Astrocyte of the spinal cord (primary cell): ENCODE measurements around the gene ATXN1.
A peak's percentile ranks its signal among the peaks of the same experiment; 100 is the strongest.

Experiments used
- DNase-seq: peaks from one replicate; pipeline ENCODE4 v3.0.0; 2011; ENCODE audit warnings: low read depth, low spot score
- H3K4me3 ChIP-seq: 2 replicates; pipeline ENCODE4 v1.5.1; 2011; ENCODE audit warnings: low read depth, mild to moderate bottlenecking, low read length, moderate library complexity
- CTCF ChIP-seq: IDR thresholded peaks from 2 replicates; pipeline ENCODE4 v1.5.1; 2012; ENCODE audit warnings: low read depth, mild to moderate bottlenecking, low read length, inconsistent platforms
- in situ Hi-C: cut with HindIII; loops from 2 replicates; pipeline ENCODE4 v1.10.0; 2017; ENCODE audit warnings: low sequenced_read_pairs

ATXN1 gene

DNA sequence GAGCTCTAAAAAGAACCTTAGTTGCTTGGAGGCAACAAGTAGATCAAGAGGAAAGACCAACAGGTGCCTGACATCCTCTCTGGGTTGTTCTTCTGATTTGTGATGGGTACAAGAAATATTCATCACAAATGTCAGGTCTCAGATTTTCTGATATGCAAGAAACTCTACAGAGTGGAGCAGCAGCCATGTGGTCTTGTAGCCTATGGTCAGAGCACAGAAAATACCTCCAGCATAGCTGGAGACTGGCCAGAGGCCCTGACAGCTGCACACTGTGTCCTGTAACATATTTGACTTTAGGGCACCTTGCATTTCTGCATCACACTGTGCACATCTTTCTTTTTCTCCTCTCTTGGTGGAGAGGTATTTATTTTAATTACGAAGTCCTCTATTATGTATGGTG, 406.6 kb downstream of the ATXN1 start:
- in situ Hi-C loops = no loop called here
- no peak for TF ChIP-seq CTCF
- no peak overlapping the region for H3K4me3 ChIP-seq
- no peak for DNase-seq

GRCh38 chr6:16352821-16353438, 408.3 kb downstream of the ATXN1 start:
- H3K4me3 ChIP-seq = no peak overlapping the region
- DNase-seq = no peak
- in situ Hi-C loops = no loop called here
- no peak for TF ChIP-seq CTCF

GRCh38 chr6:16352258-16352635, 409.0 kb downstream of the ATXN1 start:
- H3K4me3 ChIP-seq = no peak overlapping the region
- in situ Hi-C loops = no loop called here
- DNase-seq = peak; percentile 70
- TF ChIP-seq CTCF = no peak

GRCh38 chr6:16349544-16349943, 411.7 kb downstream of the ATXN1 start:
- in situ Hi-C loops = no loop called here
- no peak for DNase-seq
- no peak overlapping the region for H3K4me3 ChIP-seq
- TF ChIP-seq CTCF = no peak

GRCh38 chr6:16346831-16347230, 414.4 kb downstream of the ATXN1 start:
- in situ Hi-C loops = no loop called here
- DNase-seq = no peak
- no peak for TF ChIP-seq CTCF

DNA sequence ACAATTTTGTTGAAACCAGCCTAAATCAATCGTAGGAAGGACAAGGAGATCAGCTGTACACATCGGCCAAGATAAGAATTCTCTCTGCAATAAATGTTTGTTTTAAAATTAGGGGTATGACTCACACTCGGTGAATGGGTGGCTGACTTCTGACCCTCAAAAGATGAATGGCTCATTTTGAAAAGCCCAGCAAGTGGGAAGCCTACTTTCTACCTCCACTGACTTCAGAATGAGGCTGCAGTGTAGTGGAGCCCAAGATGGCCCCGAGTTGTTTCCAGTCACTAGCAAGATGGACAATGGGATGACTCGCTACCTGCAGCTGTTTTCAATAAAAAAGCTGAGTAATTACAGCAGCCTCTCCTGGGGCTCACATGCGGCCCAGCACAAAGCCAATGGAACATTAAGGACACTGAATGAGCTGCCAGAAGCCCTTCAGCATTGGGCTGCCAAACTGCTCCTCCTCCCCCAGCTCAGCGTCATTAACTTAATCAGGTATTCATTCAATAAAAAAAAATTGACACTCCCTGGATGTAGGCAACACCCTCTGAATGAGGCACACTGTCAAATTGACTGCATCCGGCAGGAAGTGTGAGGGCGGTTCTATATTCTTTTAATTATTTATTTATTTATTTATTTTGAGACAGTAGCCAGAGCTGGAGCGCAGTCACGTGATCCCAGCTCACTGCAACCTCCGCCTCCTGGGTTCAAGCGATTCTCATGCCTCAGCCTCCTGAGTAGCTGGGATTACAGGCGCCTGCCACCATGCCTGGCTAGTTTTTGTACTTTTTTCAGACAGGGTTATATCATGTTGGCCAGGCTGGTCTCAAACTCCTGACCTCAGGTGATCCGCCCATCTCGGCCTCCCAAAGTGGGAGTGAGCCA, 415.6 kb downstream of the ATXN1 start:
- peak; percentile 88 for DNase-seq
- TF ChIP-seq CTCF = no peak
- H3K4me3 ChIP-seq = no peak overlapping the region
- in situ Hi-C loops = no loop called here

More at GRCh38 chr6:16346831-16347230, 414.4 kb downstream of the ATXN1 start:
- no peak overlapping the region for H3K4me3 ChIP-seq
